ENCODE data around the gene CSK. TPM values are rescaled to one million over a fixed set of nuclear protein-coding genes. Genes with fewer than 3 reads are reported as not detected.

The CSK gene
- total RNA-seq, 4 donors from 2014 or later = 37.6 to 47.3 (median 45.4) TPM

GRCh38 chr15:74839526-74840395 lies 57.9 kb downstream of the CSK start:
- intact Hi-C loops (cut with DNase I; ENCODE audit: low total_unique reads) = loop anchor here (10.0 kb wide), 1 partner anchor 55 kb away; the partner anchor contains the start of gene MPI
- 86% methylated on average over 31 of the region's 31 CpGs for WGBS, 2 donors

GRCh38 chr15:74840851-74841775 lies 59.2 kb downstream of the CSK start:
- TF ChIP-seq POLR2A (IDR thresholded peaks at IDR 0.05) (no peak), CTCF (IDR thresholded peaks at IDR 0.05) (no peak)
- intact Hi-C loops (cut with DNase I; ENCODE audit: low total_unique reads) = loop anchor here (10.0 kb wide), 1 partner anchor 54 kb away; the partner anchor contains the start of gene MPI
- 79 to 86% methylated on average over 9 of the region's 9 CpGs for WGBS, 2 donors
- H3K4me3 ChIP-seq (ENCODE audit: low read depth, poor library complexity, severe bottlenecking) = no peak overlapping the region
- no peak for DNase-seq (ENCODE audit: low spot score in 2 of 2)

More at GRCh38 chr15:74839526-74840395, 57.9 kb downstream of the CSK start:
- TF ChIP-seq POLR2A (IDR thresholded peaks at IDR 0.05) (no peak), CTCF (IDR thresholded peaks at IDR 0.05) (no peak)
- H3K4me3 ChIP-seq (ENCODE audit: low read depth, poor library complexity, severe bottlenecking) = no peak overlapping the region
- DNase-seq (ENCODE audit: low spot score in 2 of 2) = no peak

GRCh38 chr15:74841891-74842373 lies 60.1 kb downstream of the CSK start:
- WGBS, 2 donors = 72 to 84% methylated on average over 14 of the region's 14 CpGs
- intact Hi-C loops (cut with DNase I; ENCODE audit: low total_unique reads) = loop anchor here (10.0 kb wide), 1 partner anchor 53 kb away; the partner anchor contains the start of gene MPI
- no peak overlapping the region for H3K4me3 ChIP-seq (ENCODE audit: low read depth, poor library complexity, severe bottlenecking)
- DNase-seq (ENCODE audit: low spot score in 2 of 2) = no peak
- TF ChIP-seq CTCF (IDR thresholded peaks at IDR 0.05) = no peak
- no peak for TF ChIP-seq POLR2A (IDR thresholded peaks at IDR 0.05)

GRCh38 chr15:74842581-74843444 lies 60.9 kb downstream of the CSK start, which contains the start of gene ULK3:
ULK3 (minus strand) TSS chr15:74843156; CDS start chr15:74843105, 51 bp downstream.
- intact Hi-C loops (cut with DNase I; ENCODE audit: low total_unique reads) = loop anchor here (10.0 kb wide), 1 partner anchor 52 kb away; the partner anchor contains the start of gene MPI
- no peak for TF ChIP-seq CTCF (IDR thresholded peaks at IDR 0.05)
- TF ChIP-seq POLR2A (IDR thresholded peaks at IDR 0.05) = no peak
- WGBS, 2 donors = 1 to 2% methylated on average over 19 to 38 of the region's 84 CpGs

More at GRCh38 chr15:74842581-74843444, 60.9 kb downstream of the CSK start, which contains the start of gene ULK3:
- H3K4me3 ChIP-seq (ENCODE audit: low read depth, poor library complexity, severe bottlenecking) = peak within 1 kb of the TSS; percentile 78
- DNase-seq (ENCODE audit: low spot score in 2 of 2) = peak; percentile 88 to 98
